Measurements from ENCODE around the gene SPOPL.
"Not testable (repeated sequence)": the region's sequence is repeated elsewhere in the genome, so short reads cannot be mapped to it uniquely, and the experiment has no call there.

The SPOPL gene

GRCh38 chr2:138523018-138523672 is 21.6 kb downstream of the SPOPL start:
- DNase-seq (ENCODE audit: low read depth in 2 of 2): not testable (repeated sequence)

DNA sequence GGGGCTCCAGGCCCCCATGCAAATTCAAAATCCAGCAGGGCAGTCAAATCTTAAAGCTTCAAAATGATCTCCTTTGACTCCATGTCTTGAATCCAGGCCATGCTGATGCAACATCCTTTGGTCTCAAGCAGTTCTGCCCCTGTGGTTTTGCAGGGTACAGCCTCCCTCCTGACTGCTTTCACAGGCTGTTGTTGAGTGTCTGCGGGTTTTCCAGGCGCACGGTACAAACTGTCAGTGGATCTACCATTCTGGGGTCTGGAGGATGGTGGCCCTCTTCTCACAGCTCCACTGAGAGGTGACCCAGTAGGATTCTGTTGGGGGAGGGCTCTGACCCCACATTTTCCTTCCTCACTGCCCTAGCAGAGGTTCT is 22.1 kb downstream of the SPOPL start:
- not testable (repeated sequence) for DNase-seq (ENCODE audit: low read depth in 2 of 2)

- DNase-seq (ENCODE audit: low read depth in 2 of 2): not testable (repeated sequence)
Measured at GRCh38 chr2:138524353-138524752, 22.8 kb downstream of the SPOPL start.

- DNase-seq (ENCODE audit: low read depth in 2 of 2): no peak
Measured at GRCh38 chr2:138531913-138532312, 30.3 kb downstream of the SPOPL start.

GRCh38 chr2:138534791-138535190 is 33.2 kb downstream of the SPOPL start:
- DNase-seq (ENCODE audit: low read depth in 2 of 2): no peak

- DNase-seq (ENCODE audit: low read depth in 2 of 2): no peak
Measured at GRCh38 chr2:138536302-138536701, 34.7 kb downstream of the SPOPL start.

GRCh38 chr2:138536740-138537139 is 35.2 kb downstream of the SPOPL start:
- DNase-seq (ENCODE audit: low read depth in 2 of 2): no peak

DNA sequence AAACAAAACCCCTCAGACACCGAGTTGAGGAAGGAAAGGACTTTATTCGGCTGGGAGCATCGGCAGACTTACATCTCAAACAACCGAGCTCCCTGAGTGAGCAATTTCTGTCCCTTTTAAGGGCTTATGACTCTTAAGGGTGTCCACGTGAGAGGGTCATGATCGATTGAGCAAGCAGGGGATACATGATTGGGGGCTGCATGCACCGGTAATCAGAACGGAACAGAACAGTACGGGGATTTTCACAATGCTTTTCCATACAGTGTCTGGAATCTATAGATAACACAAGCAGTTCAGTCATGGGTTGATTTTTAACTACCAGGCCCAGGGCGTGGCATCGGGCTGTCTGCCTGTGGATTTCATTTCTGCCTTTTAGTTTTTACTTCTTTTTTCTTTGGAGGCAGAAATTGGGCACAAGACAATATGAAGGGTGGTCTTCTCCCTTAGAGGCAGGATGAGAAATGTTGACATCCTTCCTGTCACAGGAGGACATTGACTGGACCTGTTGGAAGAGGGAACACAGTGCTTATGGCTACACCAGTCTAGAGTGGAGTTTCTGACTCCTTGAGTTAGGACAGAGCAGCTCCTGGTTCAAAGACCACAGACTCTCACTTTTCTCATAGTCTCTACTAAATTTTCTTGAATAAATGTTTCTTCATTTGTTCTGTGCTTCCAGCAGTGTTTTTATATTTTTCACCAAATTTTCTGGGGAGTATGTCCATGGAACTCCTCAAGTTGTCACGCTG is 35.8 kb downstream of the SPOPL start:
- DNase-seq (ENCODE audit: low read depth in 2 of 2): no peak

DNA sequence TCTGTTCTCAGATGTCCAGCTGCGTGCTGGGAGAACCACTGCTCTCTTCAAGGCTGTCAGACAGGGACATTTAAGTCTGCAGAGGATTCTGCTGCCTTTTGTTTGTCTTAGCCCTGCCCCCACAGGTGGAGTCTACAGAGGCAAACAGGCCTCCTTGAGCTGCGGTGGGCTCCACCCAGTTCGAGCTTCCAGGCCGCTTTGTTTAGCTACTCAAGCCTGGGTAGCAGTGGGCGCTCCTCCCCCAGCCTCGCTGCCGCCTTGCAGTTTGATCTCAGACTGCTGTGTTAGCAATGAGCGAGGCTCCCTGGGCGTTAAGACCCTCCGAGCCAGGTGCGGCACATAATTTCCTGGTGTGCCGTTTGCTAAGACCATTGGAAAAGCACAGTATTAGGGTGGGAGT is 42.6 kb downstream of the SPOPL start:
- DNase-seq (ENCODE audit: low read depth in 2 of 2): not testable (repeated sequence)

DNA sequence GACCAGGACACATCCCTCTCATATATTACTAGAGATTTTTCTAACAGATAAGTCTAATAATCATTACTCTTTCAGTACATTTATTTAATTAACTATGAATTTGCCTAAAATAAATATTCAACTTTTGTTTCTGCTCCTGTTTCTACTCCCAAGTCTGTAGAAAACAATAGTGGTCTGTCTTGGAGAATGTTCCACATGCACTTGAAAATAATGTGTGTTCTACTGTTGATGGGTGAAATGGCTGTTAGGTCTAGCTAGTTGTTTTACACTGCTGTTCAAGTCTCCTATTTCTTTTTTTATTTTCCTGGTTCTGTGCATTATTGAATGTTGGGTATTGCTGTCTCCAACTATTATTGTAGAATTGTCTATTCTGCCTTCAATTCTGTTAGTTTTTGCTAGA is 47.2 kb downstream of the SPOPL start:
- DNase-seq (ENCODE audit: low read depth in 2 of 2): no peak

- no peak for DNase-seq (ENCODE audit: low read depth in 2 of 2)
Measured at GRCh38 chr2:138550172-138550571, 48.6 kb downstream of the SPOPL start.

DNA sequence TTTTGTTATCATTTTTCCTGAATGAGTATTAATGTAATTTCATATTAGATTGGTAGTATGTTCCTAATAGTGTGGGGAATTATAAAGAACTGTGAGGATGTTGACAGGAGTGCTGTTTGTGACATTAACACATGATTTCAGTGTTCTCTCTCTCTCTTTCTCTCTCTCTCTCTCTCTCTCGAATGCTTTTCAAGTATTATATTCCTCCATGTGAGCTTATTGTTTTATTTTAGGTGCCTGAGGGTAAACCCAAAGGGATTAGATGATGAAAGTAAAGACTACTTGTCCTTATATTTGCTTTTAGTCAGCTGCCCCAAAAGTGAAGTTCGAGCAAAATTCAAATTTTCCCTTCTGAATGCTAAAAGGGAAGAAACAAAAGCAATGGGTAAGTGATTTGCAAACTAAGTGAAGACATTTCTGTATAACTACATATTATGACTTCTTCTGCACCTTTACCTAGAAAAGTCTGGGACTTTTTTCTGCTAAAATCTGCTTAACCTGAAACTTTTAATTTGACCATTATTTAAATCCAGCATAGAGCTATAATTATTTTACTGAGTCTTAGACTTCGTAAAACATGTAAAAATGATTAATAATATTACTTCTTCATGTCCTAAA is 49.2 kb downstream of the SPOPL start:
- no peak for DNase-seq (ENCODE audit: low read depth in 2 of 2)

DNA sequence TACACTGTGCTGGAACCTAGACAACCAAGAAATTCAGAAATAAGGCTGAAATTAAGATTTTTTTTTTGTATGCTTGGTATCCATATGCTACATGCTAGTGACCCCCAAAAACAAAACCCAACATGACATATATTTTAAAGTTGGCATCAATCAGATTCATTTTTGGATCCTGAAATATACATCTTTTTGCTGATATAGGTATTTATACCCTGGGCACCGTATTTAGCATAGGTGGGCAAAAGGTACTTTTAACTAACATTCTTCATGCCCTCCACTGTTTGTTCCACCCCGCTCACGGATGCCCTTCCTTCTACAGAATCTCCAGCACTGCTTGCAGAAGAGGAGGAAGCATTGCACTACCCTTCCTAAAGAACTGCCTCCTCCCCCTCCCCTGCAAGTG is 52.6 kb downstream of the SPOPL start:
- DNase-seq (ENCODE audit: low read depth in 2 of 2): no peak

- DNase-seq (ENCODE audit: low read depth in 2 of 2): no peak
Measured at GRCh38 chr2:138559641-138560040, 58.1 kb downstream of the SPOPL start.

DNA sequence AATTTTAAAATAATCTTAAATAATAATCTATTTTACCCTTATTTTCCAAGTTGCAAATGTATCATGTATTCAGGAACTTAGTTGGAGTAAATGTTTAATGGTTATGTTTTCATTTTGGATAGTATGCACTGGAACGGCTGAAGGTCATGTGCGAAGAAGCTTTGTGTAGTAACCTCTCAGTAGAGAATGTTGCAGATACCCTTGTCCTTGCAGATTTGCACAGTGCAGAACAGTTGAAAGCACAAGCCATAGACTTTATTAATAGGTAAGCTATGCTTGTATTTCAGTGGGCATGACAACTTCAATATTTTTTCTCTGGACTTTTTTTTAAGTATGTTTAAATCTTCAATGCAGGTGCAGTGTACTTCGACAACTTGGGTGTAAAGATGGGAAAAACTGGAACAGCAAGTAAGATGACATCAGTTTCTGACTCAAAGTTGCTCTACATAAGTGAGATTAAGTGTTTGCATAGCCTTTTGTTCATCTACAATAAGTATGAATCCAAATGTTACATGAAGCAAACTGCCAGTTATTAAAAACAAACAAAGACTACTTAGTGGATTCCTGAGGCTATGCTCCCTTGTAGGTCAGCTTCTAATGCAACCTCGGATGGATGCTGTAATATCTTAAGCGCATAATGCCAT is 63.1 kb downstream of the SPOPL start:
- DNase-seq (ENCODE audit: low read depth in 2 of 2): no peak

- DNase-seq (ENCODE audit: low read depth in 2 of 2): no peak
Measured at GRCh38 chr2:138565230-138565598, 63.6 kb downstream of the SPOPL start.

DNA sequence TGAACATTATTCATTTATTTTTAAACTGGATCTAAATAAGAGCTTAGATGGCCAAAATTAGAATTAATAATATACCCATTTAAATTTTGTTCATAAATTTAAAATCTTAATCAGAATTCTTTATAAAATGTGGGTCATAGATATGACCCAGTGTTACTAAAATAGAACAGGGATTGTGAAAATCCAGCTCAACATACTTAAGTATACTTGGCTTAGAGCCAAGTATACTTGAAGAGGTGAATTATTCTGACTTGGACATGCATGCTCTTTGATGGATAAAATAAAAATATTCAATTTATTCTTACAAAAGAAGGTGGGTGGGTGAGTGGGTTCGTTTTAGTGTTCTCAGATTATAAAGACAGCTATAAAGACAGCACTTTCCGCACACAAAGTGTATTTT is 70.7 kb downstream of the SPOPL start:
- DNase-seq (ENCODE audit: low read depth in 2 of 2): no peak

DNA sequence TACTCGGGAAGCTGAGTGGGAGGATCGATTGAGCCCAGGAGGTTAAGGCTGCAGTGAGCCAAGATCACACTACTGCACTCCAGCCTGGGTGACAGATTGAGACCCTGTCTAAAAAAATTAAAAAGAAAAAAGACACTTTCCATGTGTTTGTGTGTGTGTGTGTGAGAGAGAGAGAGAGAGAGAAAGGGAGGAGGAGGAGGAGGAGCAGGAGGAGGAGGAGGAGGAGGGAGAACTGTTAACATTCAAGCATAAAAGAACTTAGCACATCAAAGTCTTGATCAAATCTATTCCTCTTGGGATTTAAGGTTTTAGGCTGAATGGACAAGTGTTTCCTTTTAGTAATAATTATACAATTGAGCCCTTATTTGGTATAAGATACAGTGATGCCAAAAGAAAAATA is 75.5 kb downstream of the SPOPL start:
- no peak for DNase-seq (ENCODE audit: low read depth in 2 of 2)

GRCh38 chr2:138579556-138579955 is 78.0 kb downstream of the SPOPL start:
- DNase-seq (ENCODE audit: low read depth in 2 of 2): no peak

GRCh38 chr2:138581909-138582308 is 80.3 kb downstream of the SPOPL start:
- DNase-seq (ENCODE audit: low read depth in 2 of 2): no peak

DNA sequence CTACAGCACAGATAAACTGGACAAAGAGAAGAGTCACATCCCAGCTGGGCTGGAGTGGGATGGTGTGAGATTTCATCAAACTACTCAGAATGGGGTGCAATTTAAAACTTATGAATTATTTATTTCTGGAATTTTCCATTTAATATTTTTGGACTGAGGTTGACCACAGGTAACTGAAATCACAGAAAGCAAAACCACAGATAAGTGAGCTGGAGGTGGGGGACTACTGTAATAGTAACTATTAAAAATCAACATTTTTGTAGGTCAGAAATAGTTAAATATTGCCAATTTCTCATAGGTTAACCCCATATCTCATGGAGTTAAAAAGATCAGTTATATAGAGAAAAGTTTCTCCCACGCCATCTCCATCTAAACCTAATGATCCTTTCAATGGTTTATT is 88.1 kb downstream of the SPOPL start:
- no peak for DNase-seq (ENCODE audit: low read depth in 2 of 2)

DNA sequence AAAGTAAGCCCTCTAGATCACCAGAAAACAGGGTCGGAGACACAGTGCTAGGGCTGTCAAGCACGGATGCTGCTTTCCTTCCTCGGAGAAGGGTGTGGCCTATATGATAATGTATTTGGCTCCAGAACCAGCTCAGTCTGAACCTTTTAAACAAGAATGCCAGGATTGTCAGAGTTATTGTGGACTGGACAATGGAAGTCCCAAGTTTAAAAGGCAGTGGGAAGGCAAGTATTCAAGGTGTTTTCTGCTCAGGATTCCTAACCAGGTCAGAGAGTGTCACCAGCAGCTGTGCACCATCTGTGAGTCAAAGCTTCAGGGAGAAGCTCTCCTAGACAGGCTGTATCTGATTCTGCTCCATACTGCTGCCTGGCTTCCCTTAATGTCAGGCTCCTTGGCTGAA is 94.8 kb downstream of the SPOPL start:
- DNase-seq (ENCODE audit: low read depth in 2 of 2): no peak
